ENCODE data around the gene GAL3ST3. TPM values are rescaled to one million over a fixed set of nuclear protein-coding genes. Genes with fewer than 3 reads are reported as not detected.
"Not testable (repeated sequence)": the region's sequence is repeated elsewhere in the genome, so short reads cannot be mapped to it uniquely, and the experiment has no call there.

GAL3ST3 gene
- polyA plus RNA-seq, 3 donors = not detected

DNA sequence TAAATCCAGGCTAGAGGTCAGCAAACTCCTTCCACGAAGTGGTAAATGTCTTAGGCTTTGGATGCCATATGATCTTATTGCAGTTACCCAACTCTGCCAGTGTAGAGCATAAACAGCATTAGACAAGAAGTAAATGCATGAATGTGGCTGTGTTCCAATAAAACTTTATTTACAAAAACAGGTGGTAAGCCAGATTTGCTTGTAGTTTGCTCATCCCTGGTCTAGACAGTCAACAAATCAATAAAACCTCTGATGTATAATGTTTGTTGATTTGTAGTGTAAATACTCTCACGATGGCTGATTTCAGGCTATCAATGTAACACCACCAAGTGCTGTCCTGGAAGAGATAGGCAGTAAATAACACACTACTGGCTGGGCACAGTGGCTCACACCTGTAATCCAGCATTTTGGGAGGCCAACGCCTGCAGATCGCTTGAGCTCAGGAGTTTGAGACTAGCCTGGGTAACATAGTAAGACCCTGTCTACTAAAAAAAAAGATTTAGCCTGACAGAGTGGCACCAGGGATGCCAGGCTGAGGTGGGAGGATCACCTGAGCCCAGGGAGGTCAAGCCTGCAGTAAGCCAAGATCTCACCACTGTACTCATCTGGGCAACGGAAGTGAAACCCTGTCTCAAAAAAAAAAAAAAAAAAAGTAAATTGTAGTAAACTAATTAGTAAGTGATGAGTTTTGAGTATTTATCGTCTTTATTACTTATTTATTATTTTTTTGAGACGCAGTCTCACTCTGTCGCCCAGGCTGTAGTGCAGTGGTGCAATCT lies 15.8 kb downstream of the GAL3ST3 start:
- Histone ChIP-seq H3K79me2 (ENCODE audit: insufficient read depth, low read length) (no peaks in the 10 kb centered on the region), H3K27ac (ENCODE audit: low read depth in 1 of 2, low read length in 2 of 2) (no peak overlapping the region), H3K9me3 (replicated peaks in 1 of 2; ENCODE audit: control insufficient read depth in 1 of 2, insufficient read depth in 1 of 2, low read length in 2 of 2) (no peaks in the 10 kb centered on the region), H2AFZ (ENCODE audit: insufficient read depth, low read depth, low read length, poor library complexity, severe bottlenecking) (no peak overlapping the region), H4K20me1 (ENCODE audit: insufficient read depth, low read length) (no peaks in the 10 kb centered on the region), H3K9ac (ENCODE audit: insufficient read depth, low read length, poor library complexity, severe bottlenecking) (no peak overlapping the region), H3K36me3 (replicated peaks in 1 of 2; ENCODE audit: control insufficient read depth in 1 of 2, insufficient read depth in 2 of 2, low read length in 2 of 2) (no peaks in the 10 kb centered on the region), H3K27me3 (ENCODE audit: control insufficient read depth in 2 of 2, insufficient read depth in 2 of 2, low read length in 2 of 2) (peaks cover 0 to 3% of the 10 kb centered on the region in 2 donors), H3K4me1 (ENCODE audit: control insufficient read depth in 1 of 2, insufficient read depth in 2 of 2, low read length in 2 of 2) (no peaks in the 10 kb centered on the region), H3K4me2 (replicated peaks; ENCODE audit: extremely low read depth, low read length, poor library complexity, severe bottlenecking) (no peak overlapping the region), H3K4me3 (replicated peaks in 1 of 3; ENCODE audit: low read depth in 2 of 3, low read length in 3 of 3) (no peak overlapping the region)
- TF ChIP-seq, protein P1, sequence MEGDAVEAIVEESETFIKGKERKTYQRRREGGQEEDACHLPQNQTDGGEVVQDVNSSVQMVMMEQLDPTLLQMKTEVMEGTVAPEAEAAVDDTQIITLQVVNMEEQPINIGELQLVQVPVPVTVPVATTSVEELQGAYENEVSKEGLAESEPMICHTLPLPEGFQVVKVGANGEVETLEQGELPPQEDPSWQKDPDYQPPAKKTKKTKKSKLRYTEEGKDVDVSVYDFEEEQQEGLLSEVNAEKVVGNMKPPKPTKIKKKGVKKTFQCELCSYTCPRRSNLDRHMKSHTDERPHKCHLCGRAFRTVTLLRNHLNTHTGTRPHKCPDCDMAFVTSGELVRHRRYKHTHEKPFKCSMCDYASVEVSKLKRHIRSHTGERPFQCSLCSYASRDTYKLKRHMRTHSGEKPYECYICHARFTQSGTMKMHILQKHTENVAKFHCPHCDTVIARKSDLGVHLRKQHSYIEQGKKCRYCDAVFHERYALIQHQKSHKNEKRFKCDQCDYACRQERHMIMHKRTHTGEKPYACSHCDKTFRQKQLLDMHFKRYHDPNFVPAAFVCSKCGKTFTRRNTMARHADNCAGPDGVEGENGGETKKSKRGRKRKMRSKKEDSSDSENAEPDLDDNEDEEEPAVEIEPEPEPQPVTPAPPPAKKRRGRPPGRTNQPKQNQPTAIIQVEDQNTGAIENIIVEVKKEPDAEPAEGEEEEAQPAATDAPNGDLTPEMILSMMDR (IDR thresholded peaks at IDR 0.05) = no peak
- peaks cover 0 to 11% (median 4%) of the 10 kb centered on the region in 7 donors for H3K9me3 Mint-ChIP-seq
- no peak overlapping the region for H3K27ac Mint-ChIP-seq
- H3K36me3 Mint-ChIP-seq = no peaks in the 10 kb centered on the region
- DNase-seq = no peak
- intact Hi-C loops (cut with micrococcal nuclease) = no loop called here
- H3K4me3 Mint-ChIP-seq = no peak overlapping the region
- H3K27me3 Mint-ChIP-seq (ENCODE audit: low read depth in 3 of 3) = peaks cover 14 to 26% (median 16%) of the 10 kb centered on the region in 3 donors
- 100% methylated on average over 1 of the region's 8 CpGs for WGBS (ENCODE audit: insufficient coverage)
- no peaks in the 10 kb centered on the region for H3K4me1 Mint-ChIP-seq

DNA sequence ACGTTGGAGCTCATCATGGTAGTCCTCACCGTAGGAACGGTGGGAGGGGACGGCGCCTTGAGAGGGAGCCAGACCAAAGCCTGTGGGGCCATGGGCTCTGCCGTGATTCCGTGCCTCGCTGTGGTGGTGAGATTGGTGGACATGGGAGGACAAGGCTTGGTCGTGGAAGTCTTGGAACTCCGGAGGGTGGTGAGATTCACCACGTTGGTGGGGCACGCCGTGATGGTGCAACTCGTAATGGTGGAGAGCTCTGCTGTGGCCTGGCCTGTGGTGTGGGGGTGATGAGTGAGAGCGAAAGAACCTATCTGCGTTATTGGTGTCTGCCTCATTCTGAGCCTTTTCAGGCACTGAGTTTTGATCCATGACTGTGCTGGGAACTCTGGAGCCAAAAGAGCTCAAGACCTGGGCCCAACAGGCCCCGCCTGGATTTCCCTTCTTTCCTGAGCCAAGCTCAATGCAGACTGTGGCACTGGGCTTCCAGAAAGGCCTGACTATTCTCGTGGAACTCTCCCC lies 22.9 kb downstream of the GAL3ST3 start, which contains the start of gene CATSPER1:
CATSPER1 (minus strand) TSS at position 463 of the 513 bp plus-strand sequence; CDS start at position 363, 100 bp downstream.
- Mint-ChIP-seq H3K4me1 (peaks cover 17% of the 10 kb centered on the region), H3K9me3 (no peaks in the 10 kb centered on the region), H3K27ac (peak within 1 kb of the TSS in 1 of 7 donors; percentile 46), H3K4me3 (no peak within 1 kb of the TSS), H3K36me3 (no peaks in the 10 kb centered on the region), H3K27me3 (ENCODE audit: low read depth in 3 of 3) (peaks cover 17 to 29% (median 23%) of the 10 kb centered on the region in 3 donors)
- no peaks in the 10 kb centered on the region for H3K36me3 ChIP-seq (replicated peaks in 1 of 2; ENCODE audit: control insufficient read depth in 1 of 2, insufficient read depth in 2 of 2, low read length in 2 of 2)
- no peak within 1 kb of the TSS for H3K9ac ChIP-seq (ENCODE audit: insufficient read depth, low read length, poor library complexity, severe bottlenecking)
- H4K20me1 ChIP-seq (ENCODE audit: insufficient read depth, low read length) = no peaks in the 10 kb centered on the region
- WGBS (ENCODE audit: insufficient coverage) = 95% methylated on average over 16 of the region's 18 CpGs
- TF ChIP-seq, protein P1 (IDR thresholded peaks at IDR 0.05) = no peak
- H3K27ac ChIP-seq (ENCODE audit: low read depth in 1 of 2, low read length in 2 of 2) = no peak within 1 kb of the TSS
- peaks cover 0 to 4% of the 10 kb centered on the region in 2 donors for H3K27me3 ChIP-seq (ENCODE audit: control insufficient read depth in 2 of 2, insufficient read depth in 2 of 2, low read length in 2 of 2)
- no peak within 1 kb of the TSS for H3K4me3 ChIP-seq (replicated peaks in 1 of 3; ENCODE audit: low read depth in 2 of 3, low read length in 3 of 3)
- H3K4me2 ChIP-seq (replicated peaks; ENCODE audit: extremely low read depth, low read length, poor library complexity, severe bottlenecking) = no peak within 1 kb of the TSS
- H3K79me2 ChIP-seq (ENCODE audit: insufficient read depth, low read length) = no peaks in the 10 kb centered on the region
- H2AFZ ChIP-seq (ENCODE audit: insufficient read depth, low read depth, low read length, poor library complexity, severe bottlenecking) = no peak within 1 kb of the TSS
- DNase-seq = no peak
- intact Hi-C loops (cut with micrococcal nuclease) = no loop called here
- H3K9me3 ChIP-seq (replicated peaks in 1 of 2; ENCODE audit: control insufficient read depth in 1 of 2, insufficient read depth in 1 of 2, low read length in 2 of 2) = no peaks in the 10 kb centered on the region
- H3K4me1 ChIP-seq (ENCODE audit: control insufficient read depth in 1 of 2, insufficient read depth in 2 of 2, low read length in 2 of 2) = peaks cover 17 to 18% of the 10 kb centered on the region in 2 donors

DNA sequence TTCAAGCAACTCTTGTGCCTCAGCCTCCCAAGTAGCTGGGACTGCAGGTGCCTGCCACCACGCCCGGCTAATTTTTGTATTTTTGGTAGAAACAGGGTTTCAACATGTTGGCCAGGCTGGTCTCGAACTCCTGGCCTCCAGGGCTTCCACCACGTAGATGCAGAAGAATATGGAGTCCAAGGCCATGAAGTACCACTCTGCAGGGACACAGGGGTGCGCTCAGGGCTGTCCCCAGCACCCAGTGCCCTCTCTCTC lies 25.8 kb downstream of the GAL3ST3 start:
- not testable (repeated sequence) for H3K9me3 ChIP-seq (replicated peaks in 1 of 2; ENCODE audit: control insufficient read depth in 1 of 2, insufficient read depth in 1 of 2, low read length in 2 of 2)
- H3K4me1 Mint-ChIP-seq = peaks cover 31% of the 10 kb centered on the region
- intact Hi-C loops (cut with micrococcal nuclease) = loop anchor here in 1 of 2 donors (2.0 to 5.0 kb wide), 2 partner anchors 20 to 36 kb away; partner anchors contain the start of genes BANF1 and EIF1AD

More for the DNA sequence above, 25.8 kb downstream of the GAL3ST3 start:
- H3K9me3 Mint-ChIP-seq; H3K4me3 ChIP-seq (replicated peaks in 1 of 3; ENCODE audit: low read depth in 2 of 3, low read length in 3 of 3); H3K9ac ChIP-seq (ENCODE audit: insufficient read depth, low read length, poor library complexity, severe bottlenecking); H3K36me3 Mint-ChIP-seq; H4K20me1 ChIP-seq (ENCODE audit: insufficient read depth, low read length); H3K27me3 ChIP-seq (ENCODE audit: control insufficient read depth in 2 of 2, insufficient read depth in 2 of 2, low read length in 2 of 2); H3K27ac ChIP-seq (ENCODE audit: low read depth in 1 of 2, low read length in 2 of 2); H3K36me3 ChIP-seq (replicated peaks in 1 of 2; ENCODE audit: control insufficient read depth in 1 of 2, insufficient read depth in 2 of 2, low read length in 2 of 2); DNase-seq; H3K4me2 ChIP-seq (replicated peaks; ENCODE audit: extremely low read depth, low read length, poor library complexity, severe bottlenecking); H2AFZ ChIP-seq (ENCODE audit: insufficient read depth, low read depth, low read length, poor library complexity, severe bottlenecking); H3K4me3 Mint-ChIP-seq: not testable (repeated sequence)
- WGBS (ENCODE audit: insufficient coverage) = 100% methylated on average over 1 of the region's 5 CpGs
- H3K79me2 ChIP-seq (ENCODE audit: insufficient read depth, low read length) = peaks cover 11% of the 10 kb centered on the region
- H3K4me1 ChIP-seq (ENCODE audit: control insufficient read depth in 1 of 2, insufficient read depth in 2 of 2, low read length in 2 of 2) = peaks cover 31 to 32% of the 10 kb centered on the region in 2 donors
- Mint-ChIP-seq H3K27me3 (ENCODE audit: low read depth in 3 of 3) (peaks cover 14 to 18% (median 18%) of the 10 kb centered on the region in 3 donors), H3K27ac (peak overlapping the region in 1 of 7 donors; percentile 77)
